GM18499 (cell line): ENCODE measurements around the gene NAV1.
"Not testable (repeated sequence)": the region's sequence is repeated elsewhere in the genome, so short reads cannot be mapped to it uniquely, and the experiment has no call there.

Experiments
- ATAC-seq: cut with Tn5 transposase; IDR thresholded peaks from one replicate; pipeline ENCODE4 v1.9.1; 2021; ENCODE audit warnings: moderate number of reproducible peaks; ENCODE audit not compliant: insufficient read depth, unreplicated experiment

Gene NAV1

DNA sequence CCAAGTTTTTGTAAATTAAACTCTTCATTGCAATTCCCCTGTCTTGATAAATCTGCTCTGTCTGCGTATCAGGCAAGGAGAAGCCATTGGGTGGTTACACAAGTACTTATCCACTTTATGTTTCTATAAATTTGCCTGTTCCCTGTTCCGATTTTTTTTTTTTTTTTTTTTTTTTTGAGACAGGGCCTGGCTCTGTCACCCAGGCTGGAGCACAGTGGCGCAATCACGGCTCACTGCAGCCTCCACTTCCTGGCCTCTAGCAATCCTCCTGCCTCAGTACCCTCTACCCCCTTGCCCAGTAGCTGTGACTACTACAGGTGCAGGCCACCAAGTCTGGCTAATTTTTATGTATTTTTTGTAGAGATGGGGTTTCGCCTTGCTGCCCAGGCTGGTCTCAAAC lies 20.9 kb upstream of the NAV1 start:
- no peak for ATAC-seq

DNA sequence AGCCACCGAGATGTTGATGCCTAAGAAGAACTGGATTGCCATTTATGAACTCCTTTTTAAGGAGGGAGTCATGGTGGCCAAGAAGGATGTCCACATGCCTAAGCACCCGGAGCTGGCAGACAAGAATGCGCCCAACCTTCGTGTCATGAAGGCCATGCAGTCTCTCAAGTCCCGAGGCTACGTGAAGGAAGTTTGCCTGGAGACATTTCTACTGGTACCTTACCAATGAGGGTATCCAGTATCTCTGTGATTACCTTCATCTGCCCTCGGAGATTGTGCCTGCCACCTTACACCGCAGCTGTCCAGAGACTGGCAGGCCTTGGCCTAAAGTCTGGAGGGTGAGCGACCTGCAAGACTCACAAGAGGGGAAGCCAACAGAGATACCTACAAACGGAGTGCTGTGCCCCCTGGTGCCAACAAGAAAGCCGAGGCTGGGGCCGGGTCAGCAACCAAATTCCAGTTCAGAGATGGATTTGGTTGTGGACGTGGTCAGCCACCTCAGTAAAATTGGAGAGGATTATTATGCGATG lies 18.8 kb upstream of the NAV1 start:
- ATAC-seq = not testable (repeated sequence)

DNA sequence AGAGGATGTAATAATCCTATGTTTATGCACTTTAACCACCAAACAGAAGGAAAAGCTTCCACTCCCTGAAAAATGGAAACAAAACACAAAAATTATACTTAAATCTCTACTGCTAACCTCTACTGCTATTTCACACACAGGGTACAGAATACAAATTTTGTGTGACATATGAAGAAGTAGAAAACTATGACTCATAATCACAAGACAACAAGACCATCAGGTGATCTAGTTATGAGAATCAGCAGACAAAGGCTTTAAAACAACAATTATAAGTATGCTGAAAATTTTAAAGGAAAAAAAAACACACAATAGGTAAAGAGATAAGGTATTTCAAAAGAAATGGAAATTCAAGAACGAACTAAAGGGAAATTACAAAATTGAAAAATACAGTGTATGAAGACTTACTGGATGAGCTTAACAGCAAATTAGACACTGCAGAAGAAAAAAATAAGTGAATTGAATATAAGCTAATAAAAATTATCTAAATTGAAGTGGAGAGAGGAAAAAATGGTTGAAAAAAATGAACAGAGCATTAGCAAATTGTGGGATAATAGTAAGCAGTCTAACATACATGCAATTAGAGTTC lies 13.6 kb upstream of the NAV1 start:
- no peak for ATAC-seq

DNA sequence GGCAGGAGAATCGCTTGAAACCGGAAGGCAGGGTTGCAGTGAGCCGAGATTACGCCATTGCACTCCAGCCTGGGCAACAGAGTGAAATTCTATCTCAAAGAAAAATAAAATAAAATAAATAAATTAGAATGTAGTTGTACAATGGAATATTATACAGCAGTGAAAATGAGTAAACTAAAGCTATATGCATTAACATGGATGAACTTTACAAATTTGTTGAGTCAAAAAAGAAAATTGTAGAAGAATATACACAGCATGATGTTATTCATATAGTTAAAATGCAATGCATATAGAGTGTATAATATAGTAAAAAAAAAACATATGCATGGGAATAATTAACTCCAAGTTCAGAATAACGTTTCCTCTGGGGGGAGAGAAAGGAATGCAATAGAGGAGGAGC lies 11.0 kb upstream of the NAV1 start:
- no peak for ATAC-seq

DNA sequence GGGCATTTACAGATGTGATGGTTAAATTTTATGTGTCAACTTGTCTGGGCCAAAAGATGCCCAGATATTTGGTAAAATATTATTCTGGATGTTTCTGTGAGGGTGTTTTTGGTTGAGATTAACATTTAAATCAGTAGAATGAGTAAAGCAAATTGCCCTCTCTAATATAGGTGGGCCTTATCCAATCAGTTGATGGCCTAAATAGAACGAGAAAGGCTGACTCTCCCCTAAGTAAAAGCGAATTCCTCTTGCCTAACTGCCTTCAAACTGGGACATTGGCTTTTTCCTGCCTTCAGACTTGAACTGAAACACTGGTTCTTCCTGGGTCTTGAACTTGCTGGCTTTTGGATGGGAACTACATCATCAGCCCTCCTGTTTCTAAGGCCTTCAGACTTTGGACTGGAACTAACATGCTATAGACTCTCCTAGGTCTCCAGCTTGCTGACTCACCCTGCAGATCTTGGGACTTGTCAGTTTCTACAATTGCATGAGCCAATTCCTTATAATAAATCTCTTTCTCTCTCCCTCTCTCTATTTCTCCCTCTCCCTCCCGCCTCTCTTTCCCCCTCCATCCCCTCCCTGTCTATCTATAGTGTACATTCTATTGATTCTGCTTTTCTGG lies 10.2 kb upstream of the NAV1 start:
- no peak for ATAC-seq

DNA sequence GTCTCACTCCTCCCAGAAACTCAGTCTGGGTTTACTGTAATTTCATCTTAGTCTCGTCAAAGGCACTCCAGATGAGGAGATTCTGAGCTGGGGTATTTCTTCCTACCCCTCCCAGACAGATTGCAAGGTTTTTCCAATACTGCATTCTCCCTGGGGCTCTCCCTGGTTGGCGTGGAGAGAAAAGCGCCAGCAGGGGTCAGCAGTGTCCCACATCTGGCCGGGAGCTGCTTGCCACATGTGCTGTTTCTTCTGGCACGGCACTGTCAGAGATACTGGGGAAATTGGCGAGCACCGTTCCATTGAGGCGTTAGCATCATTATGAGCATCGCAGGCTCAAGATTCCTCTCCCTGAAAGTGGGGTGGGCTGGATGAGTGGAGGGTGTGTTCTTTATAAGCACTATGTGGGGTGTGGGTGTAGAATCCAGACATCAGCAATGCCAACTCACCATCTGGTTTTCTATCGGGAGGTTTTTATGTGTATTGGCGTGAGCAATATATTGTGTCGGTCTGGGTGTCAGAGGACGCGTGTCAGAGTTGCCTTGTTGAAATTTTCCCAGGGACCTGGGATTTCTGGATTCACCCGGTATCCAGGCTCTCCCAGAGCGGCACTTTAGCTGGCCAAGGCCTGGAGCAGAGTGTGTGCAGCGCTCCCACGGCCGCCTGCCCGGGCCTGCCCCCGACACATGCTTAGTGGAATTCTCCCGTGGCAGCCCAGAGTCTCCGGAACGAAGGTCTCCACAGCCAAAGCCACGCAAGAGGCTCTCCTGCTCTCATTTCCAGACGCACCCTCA lies 8.0 kb upstream of the NAV1 start:
- ATAC-seq = no peak

DNA sequence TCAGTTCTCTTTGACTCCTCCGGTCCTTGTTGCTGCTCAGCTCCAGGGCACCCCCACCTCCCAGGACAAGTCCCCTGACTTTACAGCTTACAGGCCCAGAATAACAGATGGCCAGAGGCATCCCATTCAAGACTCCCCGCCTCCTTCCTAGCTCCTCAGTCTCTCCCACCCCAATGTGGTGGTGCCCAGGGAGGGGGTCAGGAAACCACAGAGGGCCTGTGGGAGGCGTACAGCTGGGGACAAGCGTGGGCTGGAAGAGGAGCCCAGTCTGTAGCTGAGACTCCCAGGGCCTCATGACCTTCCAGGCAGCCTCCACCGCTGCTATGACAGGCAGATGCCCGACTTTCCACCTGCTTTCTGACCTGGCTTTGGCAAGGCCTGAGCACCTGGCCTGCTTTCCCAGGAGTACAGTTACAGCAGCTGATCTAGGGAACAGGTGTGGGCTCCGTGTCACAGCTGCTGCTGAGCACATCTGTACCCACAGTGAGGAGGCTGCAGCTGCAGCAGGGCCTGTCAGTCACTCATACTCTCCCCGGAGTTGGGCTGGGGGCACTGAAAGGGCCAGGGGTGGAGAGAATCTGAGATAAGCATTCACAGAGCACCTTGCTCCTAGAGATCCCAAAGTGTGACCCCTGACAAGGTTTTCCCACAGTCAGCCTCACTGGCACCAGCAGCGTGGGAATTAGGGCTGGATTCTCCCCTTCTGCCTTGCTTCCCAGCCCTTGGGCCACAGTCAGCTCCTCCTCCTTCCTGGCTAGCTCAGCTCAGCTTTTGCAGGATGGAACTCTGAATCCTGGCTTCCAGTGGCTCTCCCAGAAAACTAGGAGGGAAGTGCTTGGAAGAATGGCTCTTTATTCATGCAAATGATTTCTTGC lies 7.1 kb upstream of the NAV1 start:
- no peak for ATAC-seq

DNA sequence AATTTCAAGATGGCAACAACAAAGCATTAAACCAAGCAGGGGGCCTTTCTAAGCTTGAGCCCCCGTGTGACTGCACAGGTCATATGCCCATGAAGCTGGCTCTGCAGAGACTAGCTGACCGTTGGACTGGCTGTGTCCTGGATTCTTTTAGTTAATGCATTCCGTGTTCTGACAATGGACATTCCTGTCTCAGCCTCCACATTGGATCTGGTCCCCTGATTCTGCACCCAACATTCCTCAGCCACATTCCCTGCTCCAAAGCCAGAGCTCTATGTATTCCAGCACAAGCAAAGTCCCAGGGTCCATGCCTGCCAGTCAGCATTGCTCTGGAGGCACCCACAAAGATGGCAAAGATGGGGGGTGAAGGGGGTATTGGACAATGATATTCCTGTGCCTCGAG lies 5.1 kb upstream of the NAV1 start:
- no peak for ATAC-seq

DNA sequence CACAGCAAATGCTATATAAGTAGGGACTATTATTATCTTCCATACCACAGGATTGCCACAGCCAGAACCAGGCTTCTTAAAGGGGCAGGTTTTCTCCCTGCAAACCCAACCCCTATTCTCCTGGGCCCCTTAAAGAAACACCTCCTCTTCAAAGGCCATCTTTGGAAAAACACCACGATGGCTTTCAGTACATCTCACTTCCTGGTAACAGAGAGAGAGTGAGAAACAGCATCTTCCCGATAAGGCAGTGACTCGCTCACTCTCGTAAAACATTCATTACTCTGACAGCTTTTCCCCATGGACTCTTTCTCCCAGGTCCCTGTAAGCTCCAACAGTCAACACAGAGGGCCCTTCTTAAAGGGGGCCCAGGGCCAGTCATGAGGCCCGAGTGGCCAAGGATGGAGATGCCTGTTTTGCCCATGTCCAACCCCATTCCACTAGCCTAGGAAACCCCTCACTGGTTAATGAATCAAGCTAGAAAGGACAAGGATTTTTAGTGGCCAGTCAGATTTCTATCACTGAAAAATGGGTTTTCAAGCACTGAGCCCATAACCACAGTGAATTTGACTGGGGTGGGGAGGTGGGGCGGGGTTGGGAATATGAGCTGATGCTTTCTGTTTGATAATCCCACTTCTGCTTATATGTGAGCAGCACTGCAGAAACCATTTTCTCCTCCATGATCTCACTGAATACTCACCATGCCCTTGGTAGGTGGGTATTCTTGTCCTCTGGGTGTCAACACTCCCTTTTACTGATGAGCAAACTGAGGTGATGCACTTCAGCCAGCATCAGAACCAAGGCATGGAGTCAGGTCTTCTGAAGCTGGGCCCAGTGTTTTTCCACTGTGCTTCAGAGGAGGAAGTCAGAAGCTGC lies 3.6 kb upstream of the NAV1 start:
- no peak for ATAC-seq

DNA sequence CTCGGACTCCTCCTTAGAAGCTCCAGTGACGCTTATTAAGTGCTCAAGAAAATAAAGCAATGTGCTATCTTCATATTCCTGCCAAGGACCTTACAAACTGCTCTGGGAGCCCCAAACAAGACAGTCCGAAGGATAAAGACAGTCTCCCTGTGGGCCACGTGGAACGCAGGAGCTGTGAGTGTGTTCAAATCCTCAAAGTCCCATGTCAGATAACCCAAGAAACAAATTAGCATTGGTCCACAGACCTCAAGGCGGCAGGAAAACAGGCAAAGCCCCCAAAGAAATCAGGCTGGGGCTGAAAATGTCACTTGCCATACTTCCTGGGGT lies 3.0 kb upstream of the NAV1 start:
- no peak for ATAC-seq

DNA sequence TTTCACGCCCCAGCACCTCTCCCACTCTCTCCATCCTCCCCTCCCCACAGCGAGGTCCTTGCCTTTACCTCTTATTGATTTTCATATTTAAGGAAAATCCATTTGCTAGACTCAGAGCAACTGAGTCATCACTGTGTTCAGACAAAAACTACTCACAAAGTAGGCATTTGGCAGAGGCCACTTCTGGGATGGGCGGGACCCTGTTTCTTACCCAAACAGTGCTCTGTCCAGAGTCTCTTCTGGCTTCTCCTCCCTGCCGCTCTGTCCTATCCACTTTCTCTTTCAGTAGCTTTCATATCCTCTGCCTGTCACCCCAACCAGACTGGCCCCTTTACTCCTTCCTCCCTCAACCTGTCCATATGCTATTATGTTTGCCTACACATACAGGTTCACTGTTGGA lies 2.4 kb upstream of the NAV1 start:
- ATAC-seq = no peak

DNA sequence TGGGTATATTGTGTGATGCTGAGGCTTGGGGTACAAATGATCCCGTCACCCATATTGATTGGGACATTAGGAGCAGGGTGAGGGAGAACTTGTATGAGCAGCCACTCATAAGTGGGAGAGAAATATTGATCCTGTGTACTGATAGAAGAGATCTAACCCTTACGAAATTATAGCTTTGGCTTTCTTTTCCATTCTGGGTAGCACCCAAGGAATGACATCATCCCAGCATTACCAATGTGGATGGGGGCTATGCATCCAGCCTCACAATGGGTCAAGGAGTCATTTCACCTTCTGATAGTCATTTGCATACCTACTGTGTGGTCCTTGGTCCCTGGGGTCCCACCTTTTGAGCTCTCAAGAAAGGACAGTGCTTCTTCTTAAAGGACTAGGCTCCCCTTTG lies 1.9 kb upstream of the NAV1 start:
- ATAC-seq = no peak

DNA sequence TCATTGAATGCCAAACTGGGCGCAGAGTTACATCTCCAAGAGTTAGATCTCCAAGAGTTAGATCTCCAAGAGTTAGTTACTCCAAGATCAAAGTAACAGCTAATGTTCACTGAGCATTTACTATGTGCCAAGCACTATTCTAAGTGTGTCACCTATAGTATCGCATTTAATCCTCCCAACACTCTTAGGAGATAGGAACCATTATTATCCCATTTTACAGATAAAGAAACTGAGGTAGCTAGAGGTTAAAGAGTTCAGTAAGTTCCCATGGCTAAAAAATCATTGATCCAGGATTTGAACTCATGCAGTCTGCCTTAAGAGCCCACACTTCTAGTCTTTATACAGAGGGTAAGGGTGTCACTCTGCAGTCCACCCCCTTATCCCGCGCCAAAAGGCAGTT lies 1.5 kb upstream of the NAV1 start:
- no peak for ATAC-seq

DNA sequence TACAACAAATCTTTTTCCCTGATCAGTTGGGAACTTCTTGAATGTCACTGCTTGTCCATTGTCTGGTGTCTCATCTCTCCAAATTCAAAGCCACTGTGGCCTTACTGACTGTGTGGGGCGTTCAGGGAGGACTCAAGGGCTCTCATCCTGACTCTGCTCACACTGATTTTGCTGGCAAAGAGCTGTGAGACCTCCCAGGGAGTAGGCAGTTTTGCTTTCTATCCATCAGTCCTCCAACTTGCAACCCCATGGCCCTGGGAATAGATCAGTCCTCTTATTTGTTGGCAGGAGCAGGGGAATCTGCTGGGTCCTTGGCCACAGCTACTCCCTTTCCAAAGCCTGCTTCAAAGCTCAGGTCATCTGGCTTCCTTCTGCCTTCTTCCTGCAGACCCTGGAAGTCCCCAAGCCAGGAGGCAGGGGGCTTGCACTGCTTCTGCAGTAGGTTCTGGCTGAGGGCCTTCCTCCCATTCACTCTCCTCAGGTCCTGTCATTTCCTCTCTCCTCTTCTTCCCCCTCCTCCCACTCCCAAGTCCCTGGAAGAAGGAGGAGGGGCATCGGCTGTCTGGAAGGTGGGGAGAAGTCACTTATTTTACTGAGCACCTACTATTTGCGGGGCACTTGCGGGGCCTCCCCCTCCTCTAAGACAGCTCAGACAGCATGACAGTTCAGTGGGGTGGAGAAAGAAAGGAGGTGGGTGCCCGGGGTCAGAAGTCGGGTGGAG lies 876 bp upstream of the NAV1 start:
- ATAC-seq = no peak

DNA sequence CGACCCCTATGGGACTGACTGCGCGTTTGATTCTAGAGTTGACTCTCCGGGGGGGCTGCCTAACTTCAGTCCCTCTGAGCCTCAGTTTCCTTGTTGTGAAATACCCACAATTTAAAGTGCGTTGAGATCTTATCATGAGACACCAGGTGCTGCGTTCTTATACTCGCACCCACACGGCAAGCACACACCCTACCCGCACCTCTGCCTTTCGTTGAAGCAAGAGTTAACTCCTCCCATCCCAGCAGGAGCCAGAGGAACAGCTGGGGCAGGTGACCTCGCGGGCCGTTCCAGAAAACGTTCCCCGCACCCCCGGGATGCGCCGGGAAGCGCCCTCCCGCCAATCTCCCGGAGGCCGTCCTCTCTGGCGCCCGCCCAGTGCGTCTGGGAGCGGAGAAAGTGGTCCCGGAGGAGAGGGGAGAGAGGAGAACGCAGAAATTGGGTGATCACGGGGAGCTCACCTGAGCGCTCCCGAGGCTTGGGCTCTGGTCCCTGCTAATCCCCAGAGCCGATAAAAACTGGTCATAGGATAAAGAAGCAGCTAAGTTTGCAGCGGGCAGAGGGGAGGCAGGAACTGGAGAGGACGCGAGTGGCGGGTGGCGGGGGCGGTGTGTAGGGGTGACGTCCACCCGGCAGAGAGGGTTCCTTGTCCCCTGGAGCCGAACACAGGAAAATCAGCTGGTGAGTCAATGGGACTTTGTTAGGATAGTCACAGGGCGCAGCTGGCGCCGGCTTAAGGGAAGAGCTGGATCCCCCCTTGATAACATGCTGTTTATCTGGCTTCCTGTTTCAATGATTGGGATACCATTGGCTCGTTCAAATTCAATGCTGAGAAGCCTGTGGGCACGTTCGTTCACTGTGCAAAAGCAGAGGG lies 869 bp downstream of the NAV1 start:
- ATAC-seq = no peak

DNA sequence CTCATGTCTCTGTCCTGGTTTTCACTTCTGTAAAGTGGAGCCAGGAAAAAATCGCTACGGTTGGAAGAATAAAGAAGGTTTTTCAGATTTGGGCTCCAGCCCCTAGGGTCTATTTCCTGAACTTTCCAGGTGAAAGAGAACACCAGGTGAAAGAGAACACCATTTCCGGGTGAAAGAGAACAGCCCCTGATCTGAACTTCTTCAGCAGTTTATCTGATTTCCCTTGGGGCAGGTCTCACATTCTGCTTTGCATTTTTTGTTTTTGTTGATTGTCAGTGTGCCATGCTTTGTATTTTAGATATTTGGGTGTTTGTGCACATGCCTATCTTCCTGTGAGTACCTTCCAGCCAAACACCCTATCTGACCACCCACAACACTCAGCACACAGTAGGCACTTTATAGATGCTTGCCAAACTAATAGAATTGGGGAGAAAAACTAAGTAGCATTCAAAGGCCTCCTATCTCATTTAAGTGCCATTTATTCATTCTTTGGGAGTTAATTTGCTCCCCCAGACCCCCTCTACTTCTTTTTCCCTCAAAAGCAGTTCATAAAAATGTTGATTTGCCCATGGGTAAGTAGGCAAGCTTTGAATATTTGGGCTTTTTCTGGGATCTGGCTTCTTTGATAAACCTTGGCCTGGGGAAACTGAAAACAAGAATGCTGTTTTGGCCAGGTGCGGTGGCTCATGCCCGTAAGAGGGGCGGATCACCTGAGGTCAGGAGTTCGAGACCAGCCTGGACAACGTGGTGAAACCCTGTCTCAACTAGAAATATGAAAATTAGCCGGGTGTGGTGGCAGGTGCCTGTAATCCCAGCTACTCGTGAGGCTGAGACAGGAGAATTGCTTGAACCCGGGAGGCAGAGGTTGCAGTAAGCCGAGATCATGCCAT lies 2.2 kb downstream of the NAV1 start:
- no peak for ATAC-seq

DNA sequence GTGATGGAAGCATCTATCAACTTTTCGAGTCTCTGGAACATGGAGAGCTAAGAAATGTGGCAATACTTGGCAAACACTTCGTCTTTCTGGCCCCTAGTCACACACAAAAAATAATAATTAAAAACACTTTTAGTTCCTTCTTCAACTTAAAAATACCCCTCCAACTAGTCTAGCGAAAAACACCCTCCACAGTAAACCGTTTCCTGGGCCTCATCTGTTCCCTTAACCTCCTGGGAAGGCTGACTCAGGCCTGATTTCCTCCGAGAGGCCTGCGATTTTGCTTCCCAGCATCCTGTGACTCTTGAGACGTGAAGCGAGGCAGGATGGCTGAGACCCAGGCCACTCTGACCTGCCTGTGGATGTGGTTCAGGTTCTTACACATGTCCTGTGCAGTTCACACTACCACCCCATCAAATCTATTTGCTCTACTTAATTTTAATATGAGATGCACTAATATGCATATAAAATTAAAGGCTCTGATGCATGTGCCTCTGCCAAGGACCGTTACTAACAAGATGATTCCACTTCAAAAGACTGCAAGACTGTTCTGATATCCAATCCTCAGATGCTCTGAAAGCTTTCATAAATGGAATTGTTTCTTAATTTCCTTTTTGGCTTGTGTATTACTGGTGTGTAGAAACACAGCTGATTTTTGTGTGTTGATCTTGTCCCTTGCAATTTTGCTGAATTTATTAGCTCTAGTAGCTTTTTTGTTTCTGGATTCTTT lies 3.5 kb downstream of the NAV1 start:
- ATAC-seq = no peak
